HepG2 (cell line): Measurements from ENCODE around the gene DOK4. TPM values are rescaled to one million over a fixed set of nuclear protein-coding genes. Genes with fewer than 3 reads are reported as not detected.

Experiments used
- ATAC-seq: fragments of 200-7000 bp; cut with Tn5 transposase; 3 replicates; pipeline ENCODE4 v1.9.1; 2020; ENCODE audit warnings: mild to moderate bottlenecking, moderate library complexity
- BruUV-seq: library from RNA; stranded (reverse); fragments of 400-500 nt; replicated peaks from 2 replicates; lab custom pipeline; 2021; lab: Mats Ljungman, UMichigan
- CTCF ChIA-PET: fragments of 300-600 bp; formaldehyde crosslinking; extraction: SDS; loops from one replicate; lab custom pipeline; 2021; ENCODE audit warnings: low total read pairs, inconsistent platforms, low intra/inter-chr PET ratio; lab: Yijun Ruan, JAX
- POLR2A ChIA-PET: fragments of 350-600 bp; sonication (Branson Sonifier 250); formaldehyde crosslinking; loops from one replicate; lab custom pipeline; 2020; ENCODE audit warnings: antibody characterized with exemption, inconsistent platforms; lab: Yijun Ruan, JAX
- DNase-seq: peaks from one replicate; pipeline ENCODE4 v3.0.0-alpha.2; 2015; ENCODE audit warnings: low spot score
- FAIRE-seq: peaks from 3 replicates; lab custom pipeline; 2011; peaks lifted over from hg19 to GRCh38; lab: Jason Lieb, UNC
- H2AFZ ChIP-seq: one replicate; pipeline ENCODE4 v1.6.1; 2011; ENCODE audit warnings: low read length, inconsistent platforms
- H3K27ac ChIP-seq: fragments of 300-600 bp; 3 replicates; pipeline ENCODE4 v1.8.0; 2011; ENCODE audit warnings: mixed run types, mild to moderate bottlenecking, mixed read lengths, low read length, inconsistent platforms; ENCODE audit not compliant: insufficient read depth; ENCODE audit errors: extremely low read length
- H3K27me3 ChIP-seq, 2 experiments: fragments of 200-600 bp in 1 of 2; 2 replicates in 1 of 2; 3 replicates in 1 of 2; pipeline versions ENCODE4 v1.6.0 to v1.8.0; 2011; ENCODE audit warnings: low read length in 2 of 2, mild to moderate bottlenecking in 2 of 2, moderate library complexity in 2 of 2, inconsistent platforms in 1 of 2; ENCODE audit not compliant: insufficient read depth in 2 of 2, control insufficient read depth in 1 of 2
- H3K36me3 ChIP-seq, 2 experiments: fragments of 200-600 bp in 1 of 2; replicated peaks in 1 of 2; 2 replicates in 1 of 2; 3 replicates in 1 of 2; pipeline versions ENCODE4 v1.5.1 to v1.8.0; 2011; ENCODE audit warnings: low read length in 2 of 2, inconsistent platforms in 1 of 2; ENCODE audit not compliant: insufficient read depth in 2 of 2, control insufficient read depth in 1 of 2
- H3K4me1 ChIP-seq: 2 replicates; pipeline ENCODE4 v1.5.1; 2012; ENCODE audit warnings: low read length, inconsistent platforms; ENCODE audit not compliant: insufficient read depth
- H3K4me2 ChIP-seq: 2 replicates; pipeline ENCODE4 v1.6.0; 2011; ENCODE audit warnings: low read depth, low read length, inconsistent platforms
- H3K4me3 ChIP-seq, 3 experiments: fragments of 200-600 bp in 1 of 3; sonication (generic), shearing (Covaris generic) in 1 of 3; replicated peaks in 1 of 3; 2 replicates each; pipeline ENCODE4 v1.5.1; 2011 to 2016; ENCODE audit warnings: low read length in 3 of 3, inconsistent platforms in 2 of 3, low read depth in 2 of 3, mild to moderate bottlenecking in 2 of 3, control low read depth in 1 of 3, mixed read lengths in 1 of 3; ENCODE audit not compliant: insufficient read depth in 1 of 3
- H3K79me2 ChIP-seq: one replicate; pipeline ENCODE4 v1.6.1; 2011; ENCODE audit warnings: low read length, inconsistent platforms; ENCODE audit not compliant: insufficient read depth
- H3K9ac ChIP-seq: 2 replicates; pipeline ENCODE4 v1.6.0; 2011; ENCODE audit warnings: mild to moderate bottlenecking, low read depth, low read length, inconsistent platforms; ENCODE audit not compliant: insufficient read depth
- H3K9me3 ChIP-seq: 2 replicates; pipeline ENCODE4 v1.5.1; 2012; ENCODE audit warnings: mild to moderate bottlenecking, low read length
- H4K20me1 ChIP-seq: 2 replicates; pipeline ENCODE4 v1.6.0; 2011; ENCODE audit warnings: inconsistent platforms, mild to moderate bottlenecking, low read length, moderate library complexity; ENCODE audit not compliant: insufficient read depth
- MEIS2 ChIP-seq: sonication (generic); formaldehyde crosslinking; IDR thresholded peaks from 2 replicates; pipeline ENCODE4 v1.9.0; 2021; ENCODE audit warnings: mild to moderate bottlenecking, missing genetic modification reagents
- ZNF629 ChIP-seq: sonication (generic); formaldehyde crosslinking; conservative IDR thresholded peaks from 2 replicates; pipeline ENCODE4 v1.5.0; 2020; ENCODE audit warnings: missing genetic modification reagents
- WGBS: methylation state at CpG from one replicate; pipeline ENCODE4 v1.1.6; 2017; ENCODE audit warnings: low lambda C conversion rate; 5-methylcytosine and 5-hydroxymethylcytosine counted together
- in situ Hi-C: cut with HindIII; loops from 2 replicates; pipeline ENCODE4 v1.10.0; 2017; ENCODE audit warnings: low pct_unique_long_range_greater_than_20kb; ENCODE audit not compliant: extremely low pct_ligation_motif_present
- intact Hi-C: fragments of 100-400 bp; cut with micrococcal nuclease; formaldehyde crosslinking; loops from one replicate; pipeline ENCODE4 v1.10.0; 2022; ENCODE audit not compliant: unreplicated experiment
- polyA plus RNA-seq, 8 experiments: library from polyadenylated mRNA; depleted of rRNA in 3 of 8; stranded (reverse) in 7 of 8; unstranded in 1 of 8; fragments of >200 nt; fragmentation: Illumina TruSeq in 4 of 8; extraction: Trizol in 4 of 8; gene quantifications; 2 replicates each; pipeline versions ENCODE4 v1.2.1 to v1.2.3, GENCODE V29; 2011 to 2016; ENCODE audit warnings: low read depth in 4 of 8, missing spikeins in 1 of 8, mixed read lengths in 1 of 8; ENCODE audit not compliant: insufficient read depth in 1 of 8
- total RNA-seq, 5 experiments: library from RNA; depleted of rRNA; stranded (reverse); fragments of >200 nt; fragmentation: Illumina TruSeq; extraction: Trizol; gene quantifications; 2 replicates each; pipeline ENCODE4 v1.2.3, GENCODE V29; 2016; ENCODE audit warnings: low read depth in 1 of 5
- TF ChIP-seq, protein P1 (sequence below): sonication (generic); formaldehyde crosslinking; IDR thresholded peaks from 2 replicates; pipeline ENCODE4 v1.4.0; 2020; ENCODE audit warnings: mild to moderate bottlenecking, missing genetic modification reagents
- TF ChIP-seq, protein P2 (sequence below): sonication (generic); formaldehyde crosslinking; IDR thresholded peaks from 2 replicates; pipeline ENCODE4; 2020; ENCODE audit warnings: missing genetic modification reagents, mild to moderate bottlenecking, borderline replicate concordance

Gene DOK4
- total and polyA plus RNA-seq, 2 of the 13 experiments (the other 11 are each of a cell fraction or from before 2014, with no cell fraction given), result 52.7 to 70.0 TPM

DNA sequence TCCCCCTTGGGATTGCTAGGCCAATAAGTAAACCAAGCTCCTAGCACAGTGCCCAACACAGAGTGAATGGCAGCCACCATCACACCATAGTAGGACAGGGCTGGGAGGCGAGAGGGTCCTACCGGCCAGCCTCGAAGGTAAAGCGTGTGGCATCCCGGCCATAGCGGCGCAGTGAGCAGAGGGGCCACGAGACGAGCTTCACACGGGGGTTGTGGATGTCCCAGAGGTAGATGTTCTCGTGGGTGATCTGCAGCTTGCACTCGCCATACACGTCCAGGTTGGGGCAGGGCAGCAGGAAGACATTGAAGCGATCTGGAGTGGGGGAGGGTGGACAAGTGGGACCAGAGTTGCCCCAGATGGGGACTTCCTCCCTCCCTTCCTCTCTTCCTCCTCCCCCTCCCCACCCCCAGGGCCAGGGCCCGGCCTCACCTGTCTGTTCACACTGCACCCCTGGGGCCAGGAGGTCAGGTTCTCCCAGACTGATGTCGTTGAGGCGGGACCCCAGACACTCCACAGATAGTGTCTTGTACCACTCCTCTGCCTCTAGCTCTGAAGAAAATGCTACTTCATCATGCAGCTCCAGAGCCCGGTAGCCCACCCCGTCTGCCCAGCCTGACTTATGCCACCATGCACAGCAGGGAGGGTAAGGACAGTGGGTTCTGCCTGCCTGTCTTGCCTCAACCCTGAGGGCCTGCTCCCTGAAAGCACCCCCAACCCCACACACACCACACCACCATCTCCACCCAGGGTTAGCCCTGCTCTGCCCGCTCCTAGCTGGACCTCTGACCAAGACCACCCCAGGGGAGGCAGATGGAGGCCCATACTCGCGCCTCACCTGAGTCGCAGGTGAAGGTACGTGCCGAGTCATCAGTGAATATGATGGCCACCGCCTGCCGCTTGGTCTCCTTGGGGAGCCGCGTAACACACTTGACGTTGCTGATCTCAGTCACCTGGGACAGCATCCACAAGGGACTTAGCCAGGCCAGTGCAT, 11.3 kb downstream of the DOK4 start:
- Histone ChIP-seq H3K27ac (no peak overlapping the region), H2AFZ (no peak overlapping the region), H3K9ac (no peak overlapping the region), H3K4me2 (no peak overlapping the region), H3K79me2 (peaks cover 14% of the 10 kb centered on the region), H3K27me3 (no peaks in the 10 kb centered on the region), H3K4me1 (peaks cover 84% of the 10 kb centered on the region), H4K20me1 (peaks cover 8% of the 10 kb centered on the region; the same call in 1 of the 2 replicates), H3K9me3 (no peaks in the 10 kb centered on the region), H3K4me3 (no peak overlapping the region), H3K36me3 (peaks cover 24 to 45% of the 10 kb centered on the region in 2 experiments)
- FAIRE-seq (no peak), DNase-seq (no peak), ATAC-seq (no peak)
- BruUV-seq, result no TSS peak
- intact Hi-C loops, result no loop called here
- TF ChIP-seq, protein P1, sequence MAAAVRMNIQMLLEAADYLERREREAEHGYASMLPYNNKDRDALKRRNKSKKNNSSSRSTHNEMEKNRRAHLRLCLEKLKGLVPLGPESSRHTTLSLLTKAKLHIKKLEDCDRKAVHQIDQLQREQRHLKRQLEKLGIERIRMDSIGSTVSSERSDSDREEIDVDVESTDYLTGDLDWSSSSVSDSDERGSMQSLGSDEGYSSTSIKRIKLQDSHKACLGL (CRISPR knock-in tag), result 0 out of 2 replicates have a peak, but pooled peaks have one; percentile 4
- no peak for TF ChIP-seq ZNF629 (CRISPR knock-in tag)
- TF ChIP-seq, protein P2, sequence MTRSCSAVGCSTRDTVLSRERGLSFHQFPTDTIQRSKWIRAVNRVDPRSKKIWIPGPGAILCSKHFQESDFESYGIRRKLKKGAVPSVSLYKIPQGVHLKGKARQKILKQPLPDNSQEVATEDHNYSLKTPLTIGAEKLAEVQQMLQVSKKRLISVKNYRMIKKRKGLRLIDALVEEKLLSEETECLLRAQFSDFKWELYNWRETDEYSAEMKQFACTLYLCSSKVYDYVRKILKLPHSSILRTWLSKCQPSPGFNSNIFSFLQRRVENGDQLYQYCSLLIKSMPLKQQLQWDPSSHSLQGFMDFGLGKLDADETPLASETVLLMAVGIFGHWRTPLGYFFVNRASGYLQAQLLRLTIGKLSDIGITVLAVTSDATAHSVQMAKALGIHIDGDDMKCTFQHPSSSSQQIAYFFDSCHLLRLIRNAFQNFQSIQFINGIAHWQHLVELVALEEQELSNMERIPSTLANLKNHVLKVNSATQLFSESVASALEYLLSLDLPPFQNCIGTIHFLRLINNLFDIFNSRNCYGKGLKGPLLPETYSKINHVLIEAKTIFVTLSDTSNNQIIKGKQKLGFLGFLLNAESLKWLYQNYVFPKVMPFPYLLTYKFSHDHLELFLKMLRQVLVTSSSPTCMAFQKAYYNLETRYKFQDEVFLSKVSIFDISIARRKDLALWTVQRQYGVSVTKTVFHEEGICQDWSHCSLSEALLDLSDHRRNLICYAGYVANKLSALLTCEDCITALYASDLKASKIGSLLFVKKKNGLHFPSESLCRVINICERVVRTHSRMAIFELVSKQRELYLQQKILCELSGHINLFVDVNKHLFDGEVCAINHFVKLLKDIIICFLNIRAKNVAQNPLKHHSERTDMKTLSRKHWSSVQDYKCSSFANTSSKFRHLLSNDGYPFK (CRISPR knock-in tag), result 0 out of 2 replicates have a peak, but pooled peaks have one; percentile 4
- no peak for TF ChIP-seq MEIS2 (CRISPR knock-in tag)
- ChIA-PET CTCF (interaction anchor here (1.3 to 1.5 kb wide), 2 partner anchors 13 to 44 kb away, joined by 5 to 16 read pairs; partner anchors contain the start of gene POLR2C), POLR2A (interaction anchor here (1.0 to 5.6 kb wide), 2 partner anchors 7 to 28 kb away, joined by 3 to 147 read pairs; partner anchors contain the start of genes CIAPIN1 and COQ9)
- in situ Hi-C loops, result loop anchor here (5.0 kb wide), 1 partner anchor 42 kb away; no protein-coding TSS in a partner anchor
- 98% methylated on average over 30 of the region's 30 CpGs for WGBS
